Raji (cell line): ENCODE results near the gene SPATA31D3.
"Not testable (repeated sequence)": the region's sequence is repeated elsewhere in the genome, so short reads cannot be mapped to it uniquely, and the experiment has no call there.

ENCODE experiments used
- POLR2A ChIP-seq: IDR thresholded peaks from 2 replicates; pipeline ENCODE4 v1.6.1; 2011; ENCODE audit warnings: low read depth, low read length, control low read depth; ENCODE audit not compliant: insufficient read depth

The SPATA31D3 gene

DNA sequence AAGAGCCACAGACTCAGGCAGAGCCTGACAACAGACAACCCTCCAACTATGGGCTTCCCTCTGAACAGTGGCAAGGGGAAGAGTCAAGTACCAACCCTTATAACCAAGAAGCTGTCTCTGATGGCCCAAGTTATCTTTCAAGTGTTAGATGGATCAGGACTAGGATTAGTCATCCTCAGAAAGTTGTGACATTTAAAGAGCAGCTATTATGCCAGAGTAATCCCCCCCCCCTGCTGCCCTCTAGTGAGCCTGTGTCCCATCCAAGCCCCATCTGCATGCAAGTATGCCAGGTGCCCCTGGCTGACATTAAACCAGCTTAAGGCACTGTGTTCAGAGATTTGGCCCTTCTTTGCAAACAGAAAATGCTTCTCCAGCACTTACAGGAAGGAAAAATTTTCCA lies 28.4 kb downstream of the SPATA31D3 start:
- TF ChIP-seq POLR2A: no peak

DNA sequence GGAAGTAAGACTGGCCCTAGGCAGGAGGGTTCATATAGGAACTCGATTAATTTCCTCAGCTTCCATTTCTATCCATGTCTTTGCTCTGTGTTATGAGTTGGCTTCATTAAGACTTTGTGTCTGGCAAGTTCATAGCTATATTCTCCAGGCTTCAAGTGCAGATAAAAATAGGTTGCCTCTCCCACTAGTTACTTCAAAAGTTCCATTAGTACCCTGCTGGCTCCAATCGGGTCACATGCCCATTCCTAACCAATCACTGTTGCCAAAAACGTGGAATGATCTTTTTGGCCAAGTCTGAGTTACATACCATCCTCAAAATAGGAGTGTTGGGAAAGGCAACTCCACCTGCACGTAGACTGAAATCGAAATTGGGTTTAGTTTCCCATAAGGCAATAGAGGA lies 31.5 kb downstream of the SPATA31D3 start:
- TF ChIP-seq POLR2A: no peak

DNA sequence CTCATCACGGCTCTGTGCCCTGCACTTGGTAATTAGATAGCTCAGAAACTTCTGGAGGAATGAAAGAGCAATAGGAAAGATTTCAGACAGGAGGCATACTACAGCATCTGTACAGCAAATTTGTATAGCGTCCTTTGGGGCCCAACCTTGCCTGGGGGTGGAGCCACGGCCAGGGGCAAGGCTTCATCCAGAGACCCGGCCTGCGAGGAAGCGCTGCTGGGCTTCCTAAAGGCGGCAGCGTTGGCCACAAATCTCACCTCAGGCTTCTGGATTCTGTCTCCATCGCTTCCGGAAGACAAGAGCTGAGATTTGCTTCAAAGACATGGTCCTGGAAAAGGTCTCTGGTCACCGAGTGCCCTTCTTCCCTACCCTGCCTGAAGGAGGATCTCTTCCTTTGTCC lies 33.1 kb downstream of the SPATA31D3 start:
- TF ChIP-seq POLR2A: no peak

DNA sequence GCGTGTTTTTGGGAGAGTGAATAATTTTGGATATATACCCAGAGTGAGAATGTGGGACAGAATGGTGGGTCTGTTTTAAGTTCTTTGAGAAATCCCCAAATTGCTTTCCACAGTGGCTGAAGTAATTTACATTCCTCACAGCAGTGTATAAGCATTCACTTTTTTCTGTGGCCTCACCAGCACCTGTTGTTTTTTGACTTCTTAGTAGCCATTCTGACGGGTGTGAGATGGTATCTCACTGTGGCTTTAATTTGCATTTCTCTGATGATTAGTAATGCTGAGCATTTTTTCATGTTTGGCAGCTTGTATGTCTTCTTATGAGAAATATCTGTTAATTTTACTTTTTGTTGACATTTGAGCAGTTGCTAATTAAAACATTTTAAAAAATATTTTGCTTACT lies 35.9 kb downstream of the SPATA31D3 start:
- TF ChIP-seq POLR2A: no peak

DNA sequence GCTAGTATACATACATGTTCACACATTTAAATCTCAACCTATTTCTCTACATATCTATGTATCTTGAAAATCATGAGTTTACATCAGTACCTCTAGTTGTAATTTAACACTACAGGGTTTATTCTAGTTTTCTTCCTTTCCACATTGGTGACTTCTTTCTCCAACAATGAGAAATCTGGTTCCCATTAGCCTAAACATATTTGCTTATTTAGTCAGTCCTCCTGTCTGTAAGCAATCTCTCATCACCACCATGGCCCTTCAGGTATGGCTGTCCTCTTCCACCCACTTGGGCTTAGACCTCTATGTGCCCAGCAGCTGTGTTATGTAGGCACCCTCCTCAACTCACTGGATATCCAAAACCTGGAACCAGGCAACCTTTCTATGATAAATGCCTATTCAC lies 37.3 kb downstream of the SPATA31D3 start:
- TF ChIP-seq POLR2A: no peak

DNA sequence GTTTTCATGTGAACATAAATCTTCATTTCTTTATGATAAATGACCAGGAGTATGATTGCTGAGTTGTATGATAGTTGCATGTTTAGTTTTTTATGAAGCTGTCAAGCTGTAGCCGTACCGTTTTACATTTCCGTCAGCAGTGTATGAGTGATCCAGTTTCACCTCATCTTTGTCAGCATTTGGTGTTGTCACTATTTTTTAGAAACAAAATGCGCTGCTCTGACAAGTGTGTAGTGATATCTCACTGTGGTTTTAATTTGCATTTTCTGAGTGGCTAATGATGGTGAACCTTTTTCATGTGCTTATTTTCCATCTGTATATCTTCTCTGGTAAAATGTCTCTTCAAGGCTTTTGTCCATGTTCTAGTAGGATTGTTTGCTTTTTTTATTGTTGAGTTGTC lies 38.6 kb downstream of the SPATA31D3 start:
- no peak for TF ChIP-seq POLR2A

DNA sequence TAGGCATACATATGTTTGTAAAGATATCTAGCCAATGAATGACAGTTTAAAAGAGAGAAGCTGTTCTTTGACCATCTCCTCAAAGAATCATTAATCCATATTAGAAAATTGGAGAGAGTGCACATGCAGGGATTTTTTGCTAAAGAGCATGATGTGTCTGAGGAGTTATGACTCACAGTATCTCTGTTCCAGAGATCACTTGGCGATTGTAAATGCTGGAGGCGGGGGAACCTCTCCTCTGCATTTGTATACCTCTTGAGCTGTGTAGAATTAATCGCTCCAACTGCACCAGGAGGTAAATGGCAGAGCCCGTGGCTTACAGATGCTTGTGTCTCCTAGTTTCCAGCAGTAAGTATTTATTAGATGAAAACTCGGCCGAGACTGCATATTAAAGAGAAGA lies 41.6 kb downstream of the SPATA31D3 start:
- no peak for TF ChIP-seq POLR2A

DNA sequence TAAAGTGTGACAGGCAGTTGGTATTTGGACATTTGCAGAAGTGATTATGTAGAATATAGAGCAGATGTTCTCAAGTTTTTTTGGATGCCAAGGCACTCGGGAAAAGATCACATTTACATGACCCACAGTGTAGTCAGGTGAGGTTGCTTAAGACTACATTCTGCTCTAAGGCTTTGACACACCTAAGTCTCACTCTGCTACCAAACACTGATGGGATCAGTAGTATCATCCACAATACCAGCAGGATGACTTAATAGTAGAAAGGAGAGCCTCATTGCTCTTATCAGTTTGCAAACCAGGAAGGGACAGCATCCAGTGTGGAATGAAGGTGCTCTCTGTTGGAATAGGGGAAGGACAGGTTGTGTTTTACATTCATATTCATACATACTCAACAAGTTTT lies 42.8 kb downstream of the SPATA31D3 start:
- no peak for TF ChIP-seq POLR2A

DNA sequence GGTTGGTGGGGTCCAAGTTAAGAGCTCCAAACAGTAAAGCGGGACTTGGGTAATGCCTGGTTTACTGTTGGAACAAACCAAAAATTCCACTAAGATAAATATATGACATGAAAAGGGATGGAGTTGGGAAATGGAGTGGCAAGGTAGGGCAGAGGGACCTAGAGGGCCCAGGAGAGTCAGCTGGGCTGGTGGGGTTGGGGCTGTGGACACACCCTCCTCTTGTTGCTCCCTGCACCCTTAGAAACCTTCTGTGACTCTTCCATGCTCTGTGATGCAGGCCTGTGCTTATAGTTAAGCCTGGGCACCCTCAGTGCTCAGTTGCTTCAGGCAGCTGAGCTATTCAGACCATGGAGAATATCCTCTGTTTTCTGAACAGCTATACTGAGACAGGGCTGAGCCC lies 45.2 kb downstream of the SPATA31D3 start, which contains the start of gene SPATA31D1:
Gene SPATA31D1 (plus strand): TSS at position 301 of the 400 bp plus-strand sequence. CDS start 47 bp downstream, at position 348.
- TF ChIP-seq POLR2A: not testable (repeated sequence)

DNA sequence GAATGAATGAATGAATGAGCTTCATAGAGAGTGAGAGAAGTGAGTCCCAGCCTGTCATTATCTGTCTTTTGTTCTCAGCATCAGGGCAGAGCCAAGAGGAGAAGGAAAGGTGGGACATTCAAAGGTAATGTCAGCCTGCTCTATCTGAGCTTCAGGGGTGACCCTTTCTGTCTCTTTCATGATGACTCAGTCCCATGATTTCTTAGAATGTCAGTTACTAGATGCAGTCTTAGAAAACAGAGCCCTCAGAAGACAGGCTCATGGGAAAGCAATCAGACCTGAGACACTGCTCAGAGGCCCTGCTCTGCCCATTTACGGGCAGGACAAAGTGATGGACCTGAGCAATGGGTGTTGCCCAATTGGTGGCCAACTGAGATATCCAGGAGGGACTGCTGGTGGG lies 46.4 kb downstream of the SPATA31D3 start:
- no peak for TF ChIP-seq POLR2A

DNA sequence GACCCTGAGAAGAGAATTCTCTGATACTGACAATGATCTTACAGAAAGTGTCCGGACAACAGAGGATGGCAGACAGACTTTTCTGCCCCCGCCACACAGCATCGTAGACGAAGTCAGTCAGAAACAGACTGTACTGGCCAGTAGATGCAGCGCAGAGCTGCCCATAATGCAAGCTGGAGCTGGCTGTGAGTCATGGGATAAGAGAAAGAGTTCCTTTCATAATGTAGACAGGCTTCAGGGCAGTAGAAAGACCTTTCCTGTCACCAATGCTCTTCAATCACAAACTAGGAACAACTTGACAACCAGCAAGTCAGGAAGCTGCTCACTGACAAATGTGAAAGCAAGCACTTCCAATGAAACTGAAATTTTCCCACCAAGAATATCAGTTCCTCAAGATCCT lies 50.4 kb downstream of the SPATA31D3 start:
- TF ChIP-seq POLR2A: no peak
